Endothelial cell of umbilical vein (primary cell): ENCODE results near the gene RABGAP1. TPM values are rescaled to one million over a fixed set of nuclear protein-coding genes. Genes with fewer than 3 reads are reported as not detected.

ENCODE experiments used
- BruUV-seq: library from RNA; stranded (reverse); fragments of 400-500 nt; replicated peaks from 2 replicates; lab custom pipeline; 2021; lab: Mats Ljungman, UMichigan
- CTCF ChIA-PET: fragments of 300-600, 350-600 bp; sonication (Branson Sonifier 250); formaldehyde crosslinking; loops from one replicate; lab custom pipeline; 2021; ENCODE audit warnings: antibody characterized with exemption, inconsistent platforms; lab: Charles Lee
- POLR2A ChIA-PET: fragments of 300-600, 350-600 bp; sonication (Branson Sonifier 250); formaldehyde crosslinking; loops from one replicate; lab custom pipeline; 2021; ENCODE audit warnings: antibody characterized with exemption, inconsistent platforms; lab: Charles Lee
- DNase-seq: peaks from one replicate; pipeline ENCODE4 v3.0.0-alpha.2; 2011; ENCODE audit warnings: low read depth, low spot score
- FAIRE-seq: peaks from 2 replicates; lab custom pipeline; 2011; peaks lifted over from hg19 to GRCh38; lab: Jason Lieb, UNC
- H2AFZ ChIP-seq: 2 replicates; pipeline ENCODE4 v1.6.0; 2012; ENCODE audit warnings: low read depth, low read length, control low read depth, inconsistent platforms
- H3K27ac ChIP-seq: 2 replicates; pipeline ENCODE4 v1.5.1; 2011; ENCODE audit warnings: low read depth, mild to moderate bottlenecking, control low read depth, low read length, moderate library complexity; ENCODE audit not compliant: insufficient read depth
- H3K27me3 ChIP-seq, 2 experiments: 2 replicates each; pipeline versions ENCODE4 v1.6.0 to v1.6.1; 2011; ENCODE audit warnings: low read length in 2 of 2, mixed read lengths in 1 of 2; ENCODE audit not compliant: control insufficient read depth in 2 of 2, insufficient read depth in 2 of 2
- H3K36me3 ChIP-seq, 2 experiments: 2 replicates in 1 of 2; 3 replicates in 1 of 2; pipeline ENCODE4 v1.5.1; 2011; ENCODE audit warnings: low read length in 2 of 2, mild to moderate bottlenecking in 1 of 2, moderate library complexity in 1 of 2; ENCODE audit not compliant: control insufficient read depth in 2 of 2, insufficient read depth in 2 of 2; ENCODE audit errors: extremely low read depth in 1 of 2
- H3K4me1 ChIP-seq: 3 replicates; pipeline ENCODE4 v1.5.1; 2011; ENCODE audit warnings: mild to moderate bottlenecking, low read length; ENCODE audit not compliant: control insufficient read depth, insufficient read depth; ENCODE audit errors: extremely low read depth
- H3K4me2 ChIP-seq: 2 replicates; pipeline ENCODE4 v1.6.1; 2011; ENCODE audit warnings: low read length, control low read depth, mixed read lengths; ENCODE audit not compliant: insufficient read depth
- H3K4me3 ChIP-seq, 3 experiments: fragments of 200-600 bp in 1 of 3; sonication (generic), shearing (Covaris generic) in 1 of 3; replicated peaks in 1 of 3; 2 replicates each; pipeline ENCODE4 v1.5.1; 2011 to 2016; ENCODE audit warnings: control low read depth in 3 of 3, low read length in 3 of 3, mild to moderate bottlenecking in 2 of 3, inconsistent platforms in 1 of 3, low read depth in 1 of 3, moderate library complexity in 1 of 3; ENCODE audit not compliant: insufficient read depth in 1 of 3
- H3K79me2 ChIP-seq: 2 replicates; pipeline ENCODE4 v1.6.0; 2012; ENCODE audit warnings: low read length, inconsistent platforms; ENCODE audit not compliant: control insufficient read depth, insufficient read depth
- H3K9ac ChIP-seq: replicated peaks from 2 replicates; pipeline ENCODE3; 2011; ENCODE audit warnings: low read length, control low read depth; ENCODE audit not compliant: insufficient read depth; ENCODE audit errors: extremely low read depth
- H3K9me1 ChIP-seq: replicated peaks from 3 replicates; pipeline ENCODE4 v1.6.0; 2011; ENCODE audit warnings: mild to moderate bottlenecking, low read length; ENCODE audit not compliant: control insufficient read depth, insufficient read depth; ENCODE audit errors: extremely low read depth
- H3K9me3 ChIP-seq: replicated peaks from 2 replicates; pipeline ENCODE4 v1.5.1; 2012; ENCODE audit warnings: low read length, inconsistent platforms; ENCODE audit not compliant: control insufficient read depth, insufficient read depth
- H4K20me1 ChIP-seq: replicated peaks from 2 replicates; pipeline ENCODE3; 2011; ENCODE audit warnings: mild to moderate bottlenecking, low read length; ENCODE audit not compliant: control insufficient read depth, insufficient read depth; ENCODE audit errors: extremely low read depth
- EZH2 ChIP-seq: IDR thresholded peaks from 2 replicates; pipeline ENCODE4 v1.6.1; 2012; ENCODE audit warnings: borderline replicate concordance, low read depth, mild to moderate bottlenecking, moderate library complexity, low read length, inconsistent platforms; ENCODE audit not compliant: severe bottlenecking
- FOS ChIP-seq: IDR thresholded peaks from 2 replicates; pipeline ENCODE4 v1.6.1; 2011; ENCODE audit warnings: mild to moderate bottlenecking, low read length, moderate library complexity, borderline replicate concordance; ENCODE audit not compliant: insufficient read depth
- GATA2 ChIP-seq: IDR thresholded peaks from 2 replicates; pipeline ENCODE4 v1.7.0; 2011; ENCODE audit warnings: low read depth, mild to moderate bottlenecking, moderate library complexity, mixed read lengths, low read length; ENCODE audit not compliant: insufficient read length, insufficient read depth
- JUN ChIP-seq: IDR thresholded peaks from 2 replicates; pipeline ENCODE4 v1.6.1; 2011; ENCODE audit warnings: borderline replicate concordance, low read depth; ENCODE audit not compliant: insufficient read length, insufficient read depth
- MYC ChIP-seq: IDR thresholded peaks from one replicate; pipeline ENCODE4 v1.6.1; 2011; ENCODE audit warnings: mild to moderate bottlenecking, low read depth, low read length
- POLR2A ChIP-seq: IDR thresholded peaks from 2 replicates; pipeline ENCODE4 v1.6.1; 2012; ENCODE audit warnings: low read depth, mild to moderate bottlenecking, control low read depth, low read length
- POLR2AphosphoS5 ChIP-seq: IDR thresholded peaks from 2 replicates; pipeline ENCODE4 v1.6.1; 2012; ENCODE audit warnings: low read depth, mild to moderate bottlenecking, control low read depth, low read length, moderate library complexity; ENCODE audit not compliant: insufficient read depth
- dilution Hi-C: fragments of 300-500 bp; cut with MboI; formaldehyde crosslinking; loops from one replicate; pipeline ENCODE4 v1.15.0; 2019; ENCODE audit warnings: low sequenced_read_pairs; ENCODE audit not compliant: extremely low pct_ligation_motif_present
- intact Hi-C: fragments of 100-400 bp; cut with micrococcal nuclease; formaldehyde crosslinking; loops from one replicate; pipeline ENCODE4 v1.10.0; 2022
- polyA plus RNA-seq, 4 experiments: library from polyadenylated mRNA; depleted of rRNA in 3 of 4; stranded (reverse) in 3 of 4; unstranded in 1 of 4; fragments of >200 nt; gene quantifications; 2 replicates each; pipeline versions ENCODE4 v1.2.1 to v1.2.3, GENCODE V29; 2011 to 2012; ENCODE audit warnings: missing spikeins in 1 of 4
- total RNA-seq: library from RNA; stranded (reverse); gene quantifications from 2 replicates; pipeline ENCODE4 v1.2.3, GENCODE V29; 2021
- TF ChIP-seq, protein P1 (sequence below), 2 donors: IDR thresholded peaks; 1 replicate in 1 of 2; 2 replicates in 1 of 2; pipeline ENCODE4 v1.5.1; 2011; ENCODE audit warnings: low read length in 2 of 2, mild to moderate bottlenecking in 2 of 2, moderate library complexity in 2 of 2, control low read depth in 1 of 2, inconsistent platforms in 1 of 2, low read depth in 1 of 2; ENCODE audit not compliant: insufficient read depth in 1 of 2; ENCODE audit errors: extremely low read depth in 1 of 2
- TF ChIP-seq, protein P2 (sequence below): IDR thresholded peaks from 2 replicates; pipeline ENCODE4 v1.6.1; 2011; ENCODE audit not compliant: insufficient read depth, insufficient read length

The RABGAP1 gene
- total and polyA plus RNA-seq, 2 donors (not counting 3 experiments of a cell fraction or from before 2014, with no cell fraction given), result 19.0 to 53.6 TPM

DNA sequence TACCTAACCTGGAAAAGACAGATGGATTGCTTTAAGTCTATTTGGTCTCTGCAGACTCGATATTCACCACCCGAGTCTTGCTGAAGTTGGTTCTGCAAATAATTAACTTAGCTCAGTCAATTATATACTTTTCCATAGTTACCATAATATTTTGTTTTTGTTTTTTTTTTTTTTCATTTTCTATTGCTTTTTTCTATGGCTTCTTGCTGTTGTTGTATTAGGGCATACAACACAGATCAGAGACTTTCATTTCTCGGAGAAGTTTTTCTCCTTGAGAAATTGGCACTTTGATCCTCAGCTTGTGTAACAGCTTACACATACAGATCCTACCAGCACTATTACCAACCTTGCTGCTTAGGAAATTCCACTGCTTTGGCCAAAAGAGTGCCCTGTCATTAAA lies 180.6 kb downstream of the RABGAP1 start:
- FAIRE-seq, result no peak
- ChIA-PET CTCF (interaction anchor here (1.2 to 3.8 kb wide), 3 partner anchors 10 to 104 kb away, joined by 3 to 18 read pairs (median 4); no protein-coding TSS in a partner anchor), POLR2A (no interaction called here)

More for the DNA sequence above, 180.6 kb downstream of the RABGAP1 start:
- Histone ChIP-seq H3K27ac (no peak overlapping the region), H4K20me1 (no peaks in the 10 kb centered on the region), H2AFZ (no peak overlapping the region), H3K4me3 (no peak overlapping the region), H3K9me3 (no peaks in the 10 kb centered on the region), H3K4me1 (no peaks in the 10 kb centered on the region), H3K9me1 (no peaks in the 10 kb centered on the region), H3K36me3 (no peaks in the 10 kb centered on the region), H3K79me2 (no peaks in the 10 kb centered on the region), H3K27me3 (no peaks in the 10 kb centered on the region), H3K9ac (no peak overlapping the region), H3K4me2 (no peak overlapping the region)
- no peak for TF ChIP-seq POLR2A
- TF ChIP-seq GATA2, result no peak
- no peak for TF ChIP-seq FOS
- TF ChIP-seq, protein P1, sequence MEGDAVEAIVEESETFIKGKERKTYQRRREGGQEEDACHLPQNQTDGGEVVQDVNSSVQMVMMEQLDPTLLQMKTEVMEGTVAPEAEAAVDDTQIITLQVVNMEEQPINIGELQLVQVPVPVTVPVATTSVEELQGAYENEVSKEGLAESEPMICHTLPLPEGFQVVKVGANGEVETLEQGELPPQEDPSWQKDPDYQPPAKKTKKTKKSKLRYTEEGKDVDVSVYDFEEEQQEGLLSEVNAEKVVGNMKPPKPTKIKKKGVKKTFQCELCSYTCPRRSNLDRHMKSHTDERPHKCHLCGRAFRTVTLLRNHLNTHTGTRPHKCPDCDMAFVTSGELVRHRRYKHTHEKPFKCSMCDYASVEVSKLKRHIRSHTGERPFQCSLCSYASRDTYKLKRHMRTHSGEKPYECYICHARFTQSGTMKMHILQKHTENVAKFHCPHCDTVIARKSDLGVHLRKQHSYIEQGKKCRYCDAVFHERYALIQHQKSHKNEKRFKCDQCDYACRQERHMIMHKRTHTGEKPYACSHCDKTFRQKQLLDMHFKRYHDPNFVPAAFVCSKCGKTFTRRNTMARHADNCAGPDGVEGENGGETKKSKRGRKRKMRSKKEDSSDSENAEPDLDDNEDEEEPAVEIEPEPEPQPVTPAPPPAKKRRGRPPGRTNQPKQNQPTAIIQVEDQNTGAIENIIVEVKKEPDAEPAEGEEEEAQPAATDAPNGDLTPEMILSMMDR (IDR thresholded peaks at IDR 0.05; ENCODE audit: extremely low read depth in 1 of 2, insufficient read depth in 1 of 2, low read depth in 1 of 2, low read length in 2 of 2), result no peak
- TF ChIP-seq EZH2, result no peak
- no peak for TF ChIP-seq POLR2AphosphoS5
- no peak for TF ChIP-seq JUN
- TF ChIP-seq, protein P2, sequence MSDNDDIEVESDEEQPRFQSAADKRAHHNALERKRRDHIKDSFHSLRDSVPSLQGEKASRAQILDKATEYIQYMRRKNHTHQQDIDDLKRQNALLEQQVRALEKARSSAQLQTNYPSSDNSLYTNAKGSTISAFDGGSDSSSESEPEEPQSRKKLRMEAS, result no peak
- no peak for TF ChIP-seq MYC
- DNase-seq, result no peak
- dilution Hi-C loops (no loop called here), intact Hi-C loops (loop anchor here (2.0 kb wide), 1 partner anchor 21 kb away; no protein-coding TSS in a partner anchor)
- no TSS peak for BruUV-seq
